WTC11 (cell line): ENCODE results near the gene MBD2. TPM values are rescaled to one million over a fixed set of nuclear protein-coding genes. Genes with fewer than 3 reads are reported as not detected.

ENCODE experiments used
- ATAC-seq: fragments of 200-7000 bp; cut with Tn5 transposase; 2 replicates; pipeline ENCODE4 v1.10.0; 2021; ENCODE audit warnings: mild to moderate bottlenecking, moderate library complexity
- Bru-seq: library from RNA; stranded (reverse); fragments of 400-500 nt; gene quantifications from one replicate; lab custom pipeline; 2021; lab: Mats Ljungman, UMichigan
- CTCF ChIA-PET: fragments of 300-600 bp; sonication (Branson Sonifier 250); formaldehyde crosslinking; loops from one replicate; lab custom pipeline; 2021; ENCODE audit warnings: antibody characterized with exemption; lab: Charles Lee
- POLR2A ChIA-PET: fragments of 350-600 bp; sonication (Branson Sonifier 250); formaldehyde crosslinking; loops from one replicate; lab custom pipeline; 2021; ENCODE audit warnings: antibody characterized with exemption; lab: Charles Lee
- DNase-seq: peaks from one replicate; pipeline ENCODE4 v3.0.0; 2021; ENCODE audit warnings: low spot score
- H3K27ac Mint-ChIP-seq: 2 replicates; pipeline ENCODE4 v1.8.0; 2021; ENCODE audit warnings: mixed read lengths
- H3K27me3 Mint-ChIP-seq: 2 replicates; pipeline ENCODE4 v1.8.0; 2021; ENCODE audit warnings: low read depth, mild to moderate bottlenecking, moderate library complexity, mixed read lengths
- H3K36me3 Mint-ChIP-seq: 2 replicates; pipeline ENCODE4 v1.8.0; 2021; ENCODE audit warnings: mixed read lengths
- H3K4me1 Mint-ChIP-seq: 2 replicates; pipeline ENCODE4 v1.8.0; 2022; ENCODE audit warnings: mixed read lengths
- H3K4me3 Mint-ChIP-seq: 2 replicates; pipeline ENCODE4 v1.8.0; 2021; ENCODE audit warnings: mild to moderate bottlenecking, moderate library complexity, mixed read lengths
- H3K9me3 Mint-ChIP-seq: 2 replicates; pipeline ENCODE4 v1.8.0; 2021; ENCODE audit warnings: mixed read lengths
- AFF4 ChIP-seq: sonication (generic); formaldehyde crosslinking; IDR thresholded peaks from 2 replicates; pipeline ENCODE4 v1.8.1; 2023; ENCODE audit warnings: mild to moderate bottlenecking, missing genetic modification reagents, borderline replicate concordance
- CREM ChIP-seq: sonication (generic); formaldehyde crosslinking; IDR thresholded peaks from 2 replicates; pipeline ENCODE4 v1.8.1; 2022; ENCODE audit warnings: mild to moderate bottlenecking, missing genetic modification reagents, moderate library complexity
- CTCF ChIP-seq: fragments of 200-600 bp; IDR thresholded peaks from 2 replicates; pipeline ENCODE4 v1.8.0; 2022; ENCODE audit warnings: antibody characterized with exemption
- E2F1 ChIP-seq: sonication (generic); formaldehyde crosslinking; IDR thresholded peaks from 2 replicates; pipeline ENCODE4 v1.8.0; 2022; ENCODE audit warnings: mild to moderate bottlenecking, missing genetic modification reagents
- E2F5 ChIP-seq: sonication (generic); formaldehyde crosslinking; IDR thresholded peaks from 2 replicates; pipeline ENCODE4 v1.8.1; 2022; ENCODE audit warnings: mild to moderate bottlenecking, moderate library complexity, missing genetic modification reagents
- ELF4 ChIP-seq: sonication (generic); formaldehyde crosslinking; IDR thresholded peaks from 2 replicates; pipeline ENCODE4 v1.8.1; 2022; ENCODE audit warnings: low read depth, mild to moderate bottlenecking, moderate library complexity, missing genetic modification reagents
- EMX1 ChIP-seq: fragments of 250-450 bp; sonication (Bioruptor Pico); IDR thresholded peaks from 2 replicates; pipeline ENCODE4 v1.8.0; 2021; ENCODE audit warnings: mild to moderate bottlenecking
- MAX ChIP-seq: sonication (generic); formaldehyde crosslinking; IDR thresholded peaks from 2 replicates; pipeline ENCODE4 v1.8.0; 2022; ENCODE audit warnings: mild to moderate bottlenecking, missing genetic modification reagents
- NFATC4 ChIP-seq: fragments of 250-450 bp; sonication (Bioruptor Pico); IDR thresholded peaks from 2 replicates; pipeline ENCODE4 v1.9.0; 2021; ENCODE audit warnings: mild to moderate bottlenecking
- OVOL2 ChIP-seq: fragments of 250-450 bp; sonication (Bioruptor Pico); IDR thresholded peaks from 2 replicates; pipeline ENCODE4 v1.9.0; 2021; ENCODE audit warnings: mild to moderate bottlenecking, borderline replicate concordance
- RELA ChIP-seq: sonication (generic); formaldehyde crosslinking; IDR thresholded peaks from 2 replicates; pipeline ENCODE4 v1.8.1; 2022; ENCODE audit warnings: missing genetic modification reagents, mild to moderate bottlenecking, borderline replicate concordance
- RORB ChIP-seq: fragments of 250-450 bp; sonication (Bioruptor Pico); IDR thresholded peaks from 2 replicates; pipeline ENCODE4 v1.9.0; 2021; ENCODE audit warnings: mild to moderate bottlenecking
- SMAD3 ChIP-seq: sonication (generic); formaldehyde crosslinking; IDR thresholded peaks from 2 replicates; pipeline ENCODE4 v1.8.0; 2022; ENCODE audit warnings: missing genetic modification reagents, mild to moderate bottlenecking, borderline replicate concordance
- SP1 ChIP-seq: sonication (generic); formaldehyde crosslinking; conservative IDR thresholded peaks from 2 replicates; pipeline ENCODE4 v1.8.1; 2022; ENCODE audit warnings: missing genetic modification reagents
- TP53 ChIP-seq: sonication (generic); formaldehyde crosslinking; IDR thresholded peaks from 2 replicates; pipeline ENCODE4 v1.8.1; 2023; ENCODE audit warnings: mild to moderate bottlenecking, missing genetic modification reagents
- USF2 ChIP-seq: sonication (generic); formaldehyde crosslinking; IDR thresholded peaks from 2 replicates; pipeline ENCODE4 v1.8.1; 2023; ENCODE audit warnings: mild to moderate bottlenecking, missing genetic modification reagents, moderate library complexity
- ZNF219 ChIP-seq: sonication (generic); formaldehyde crosslinking; IDR thresholded peaks from 2 replicates; pipeline ENCODE4 v1.8.0; 2023; ENCODE audit warnings: missing genetic modification reagents, mild to moderate bottlenecking, borderline replicate concordance
- ZNF532 ChIP-seq: fragments of 250-450 bp; sonication (Bioruptor Pico); IDR thresholded peaks from 2 replicates; pipeline ENCODE4 v1.9.0; 2021; ENCODE audit warnings: mild to moderate bottlenecking, borderline replicate concordance
- ZSCAN18 ChIP-seq: fragments of 250-450 bp; sonication (Bioruptor Pico); IDR thresholded peaks from 2 replicates; pipeline ENCODE4 v2.1.2; 2022; ENCODE audit warnings: mild to moderate bottlenecking, moderate library complexity
- long read RNA-seq, 3 experiments: library from RNA in 1 of 3; library from capped mRNA in 1 of 3; library from polyadenylated mRNA in 1 of 3; unstranded in 2 of 3; stranded (forward) in 1 of 3; transcript quantifications; one replicate each; pipeline ENCODE4 v2.0.0, GENCODE V29; 2021
- total RNA-seq: library from RNA; stranded (reverse); gene quantifications from 3 replicates; pipeline ENCODE4 v1.2.3, GENCODE V29; 2021

The MBD2 gene
- 32.8 to 42.7 TPM (median 37.4 TPM) in 3 replicates for total RNA-seq
- percentile 73 among the genes with signal in this experiment for Bru-seq, nascent RNA
- long read RNA-seq, experiment 1, full-length matches to known transcripts = 213 of 233 reads
- long read RNA-seq, experiment 1, partial matches to known transcripts = 14 of 233 reads
- long read RNA-seq, experiment 1, other reads (novel, unspliced or antisense) = 6 of 233 reads
- long read RNA-seq, experiment 2, transcript MBD2-205 (3 exons, 1,182 nt) = major isoform, 29 of 71 reads
- long read RNA-seq, experiment 2, transcript MBD2-202 (3 exons, 1,237 nt) = minor isoform, 27 of 71 reads
- long read RNA-seq, experiment 2, partial matches to known transcripts = 3 of 71 reads
- long read RNA-seq, experiment 2, other reads (novel, unspliced or antisense) = 12 of 71 reads
- long read RNA-seq, experiment 3 = 0 reads

GRCh38 chr18:54224379-54225014, at the start of gene MBD2:
MBD2 (minus strand) TSS chr18:54224669; CDS start chr18:54224559, 110 bp downstream.
- peaks cover 52% of the 10 kb centered on the region for H3K4me1 Mint-ChIP-seq
- CTCF ChIA-PET = interaction anchor here (0.6 to 2.7 kb wide), 9 partner anchors 14 to 133 kb away, joined by 3 to 21 read pairs (median 3); partner anchors contain the start of genes C18orf54, POLI and STARD6
- H3K27ac Mint-ChIP-seq = peak within 1 kb of the TSS; percentile 91
- POLR2A ChIA-PET = interaction anchor here (0.6 to 1.7 kb wide), 4 partner anchors 13 to 73 kb away, joined by 3 to 11 read pairs (median 4); partner anchors contain the start of gene POLI
- H3K27me3 Mint-ChIP-seq = no peaks in the 10 kb centered on the region
- H3K4me3 Mint-ChIP-seq = peak within 1 kb of the TSS; percentile 90
- ATAC-seq = peak; percentile 97
- peaks cover 6% of the 10 kb centered on the region for H3K36me3 Mint-ChIP-seq
- H3K9me3 Mint-ChIP-seq = no peaks in the 10 kb centered on the region
- DNase-seq = peak; percentile 95
- TF ChIP-seq NFATC4 (CRISPR knock-in tag) (no peak), SP1 (CRISPR knock-in tag) (peak; percentile 92), USF2 (CRISPR knock-in tag) (no peak), RORB (CRISPR knock-in tag) (no peak), ZNF532 (CRISPR knock-in tag) (0 out of 2 replicates have a peak, but pooled peaks have one; percentile 28), E2F5 (peak; percentile 87), AFF4 (CRISPR knock-in tag) (peak; percentile 91; the same call in 1 of the 2 replicates), ELF4 (CRISPR knock-in tag) (no peak), ZSCAN18 (no peak), RELA (CRISPR knock-in tag) (no peak), CTCF (no peak), TP53 (CRISPR knock-in tag) (no peak; the same call in 1 of the 2 replicates), E2F1 (CRISPR knock-in tag) (0 out of 2 replicates have a peak, but pooled peaks have one; percentile 19), MAX (peak; percentile 66; the same call in 1 of the 2 replicates), SMAD3 (CRISPR knock-in tag) (no peak), EMX1 (no peak), CREM (peak; percentile 48; the same call in 1 of the 2 replicates), OVOL2 (no peak), ZNF219 (CRISPR knock-in tag) (no peak)
